Esophagus squamous epithelium (tissue), 5 donors: ENCODE measurements around the gene SPEG. TPM values are rescaled to one million over a fixed set of nuclear protein-coding genes. Genes with fewer than 3 reads are reported as not detected.
A peak's percentile ranks its signal among the peaks of the same experiment; 100 is the strongest.

ENCODE experiments used
- DNase-seq: peaks from one replicate; lab custom pipeline; 2025; lab: John Stamatoyannopoulos, UW
- H3K27ac ChIP-seq, 4 donors: fragments of 200-600 bp; sonication (generic); one replicate each; pipeline ENCODE4 v1.5.1; 2016 to 2019; ENCODE audit warnings: mild to moderate bottlenecking in 1 of 4
- H3K27me3 ChIP-seq, 4 donors: fragments of 200-600 bp; sonication (generic); 1 replicate in 3 of 4; 2 replicates in 1 of 4; pipeline versions ENCODE4 v1.5.1 to v1.6.0; 2017 to 2021; ENCODE audit warnings: antibody characterized with exemption in 1 of 4
- H3K36me3 ChIP-seq, 3 donors: fragments of 200-600 bp; sonication (generic); one replicate each; pipeline ENCODE4 v1.5.1; 2016 to 2019
- H3K4me1 ChIP-seq, 3 donors: fragments of 200-600 bp; sonication (generic); one replicate each; pipeline ENCODE4 v1.5.1; 2017 to 2019
- H3K4me3 ChIP-seq, 4 donors: fragments of 200-600 bp; sonication (generic); 1 replicate in 3 of 4; 2 replicates in 1 of 4; pipeline ENCODE4 v1.5.1; 2016 to 2019; ENCODE audit warnings: mild to moderate bottlenecking in 2 of 4, moderate library complexity in 1 of 4
- H3K9me3 ChIP-seq, 3 donors: fragments of 200-600 bp; sonication (generic); one replicate each; pipeline ENCODE4 v1.5.1; 2016 to 2019
- POLR2A ChIP-seq, 4 donors: fragments of 450-650 bp; IDR thresholded peaks; one replicate each; pipeline ENCODE4 v1.6.1; 2017; ENCODE audit warnings: antibody characterized with exemption in 4 of 4, mild to moderate bottlenecking in 4 of 4, moderate library complexity in 3 of 4
- WGBS, 2 donors: methylation state at CpG; one replicate each; pipeline ENCODE4 v1.1.5; 2018; 5-methylcytosine and 5-hydroxymethylcytosine counted together
- intact Hi-C: fragments of 100-400 bp; cut with DNase I; formaldehyde crosslinking; loops from one replicate; pipeline ENCODE4 v1.15.0; 2022
- total RNA-seq, 4 donors: library from RNA; depleted of rRNA; stranded (reverse); fragments of >200 nt; gene quantifications; one replicate each; pipeline ENCODE4 v1.1.0, GENCODE V29; 2016
- TF ChIP-seq, protein P1 (sequence below), 6 experiments: fragments of 450-650 bp in 4 of 6; fragments of 200-600 bp in 2 of 6; sonication (generic) in 2 of 6; IDR thresholded peaks; one replicate each; pipeline ENCODE4 v1.5.1; 2016 to 2019; ENCODE audit warnings: antibody characterized with exemption in 6 of 6, mild to moderate bottlenecking in 4 of 6, moderate library complexity in 4 of 6
- donor health status: DM: yes; HTN: yes; CAD: no.

The SPEG gene
- total RNA-seq, 4 donors from 2014 or later = 3.8 to 29.0 (median 5.0) TPM

DNA sequence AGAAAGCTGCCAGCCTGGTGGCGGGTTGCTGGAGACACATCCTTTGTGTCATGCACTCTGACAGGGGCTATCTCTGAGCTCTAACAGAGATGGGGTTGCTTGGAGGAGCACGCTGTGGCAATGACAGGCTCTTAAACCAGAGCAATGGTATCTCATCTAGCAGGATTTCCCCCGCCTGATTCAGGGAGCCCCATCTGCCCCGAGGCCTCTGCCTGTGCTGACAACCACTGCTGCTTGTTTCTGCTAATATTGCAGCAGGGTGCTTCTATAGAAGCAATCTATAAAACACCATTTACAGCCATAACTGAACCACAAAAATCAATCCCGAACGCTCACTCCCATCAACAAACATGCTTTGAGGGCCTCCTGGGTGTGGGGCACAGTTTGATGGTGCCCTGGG lies 34.1 kb upstream of the SPEG start:
- no peak for TF ChIP-seq POLR2A (IDR thresholded peaks at IDR 0.05)
- intact Hi-C loops = loop anchor here (5.0 kb wide), 1 partner anchor 132 kb away; no protein-coding TSS in a partner anchor
- H3K27ac ChIP-seq = no peak overlapping the region
- peaks cover 0 to 15% (median 0%) of the 10 kb centered on the region in 4 donors for H3K27me3 ChIP-seq
- no peaks in the 10 kb centered on the region for H3K9me3 ChIP-seq
- no peak for DNase-seq
- 17 to 49% methylated on average over 3 of the region's 6 CpGs for WGBS, 2 donors
- H3K36me3 ChIP-seq = no peaks in the 10 kb centered on the region
- peaks cover 0 to 27% (median 12%) of the 10 kb centered on the region in 3 donors for H3K4me1 ChIP-seq
- H3K4me3 ChIP-seq = no peak overlapping the region

DNA sequence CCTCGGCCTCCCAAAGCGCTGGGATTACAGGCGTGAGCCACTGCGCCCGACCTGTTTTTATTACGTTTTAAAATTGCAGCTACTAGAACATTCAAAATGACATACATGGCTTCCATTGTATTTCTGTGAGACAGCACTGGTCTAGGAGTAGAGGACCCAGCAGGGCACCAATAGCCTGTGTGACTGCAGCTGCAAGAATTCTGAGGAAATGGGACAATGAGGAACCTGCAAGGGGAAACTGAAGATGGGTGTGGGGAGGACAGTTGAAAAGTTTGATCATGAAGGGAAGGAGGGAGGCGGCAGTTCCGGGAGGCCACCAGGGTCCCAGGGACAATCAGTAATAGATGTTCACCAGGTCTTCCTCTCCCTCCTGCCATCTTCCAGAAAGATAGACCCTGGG lies 33.0 kb upstream of the SPEG start:
- no peak for DNase-seq
- peak overlapping the region in 3 of 4 donors; percentile 50 to 82 (median 73) for H3K27ac ChIP-seq
- intact Hi-C loops = loop anchor here (5.0 kb wide), 1 partner anchor 131 kb away; no protein-coding TSS in a partner anchor
- 84 to 91% methylated on average over 2 to 8 of the region's 8 CpGs for WGBS, 2 donors
- peaks cover 0 to 27% (median 12%) of the 10 kb centered on the region in 3 donors for H3K4me1 ChIP-seq
- no peak overlapping the region for H3K4me3 ChIP-seq
- peaks cover 0 to 15% (median 0%) of the 10 kb centered on the region in 4 donors for H3K27me3 ChIP-seq
- no peaks in the 10 kb centered on the region for H3K36me3 ChIP-seq
- TF ChIP-seq, protein P1, sequence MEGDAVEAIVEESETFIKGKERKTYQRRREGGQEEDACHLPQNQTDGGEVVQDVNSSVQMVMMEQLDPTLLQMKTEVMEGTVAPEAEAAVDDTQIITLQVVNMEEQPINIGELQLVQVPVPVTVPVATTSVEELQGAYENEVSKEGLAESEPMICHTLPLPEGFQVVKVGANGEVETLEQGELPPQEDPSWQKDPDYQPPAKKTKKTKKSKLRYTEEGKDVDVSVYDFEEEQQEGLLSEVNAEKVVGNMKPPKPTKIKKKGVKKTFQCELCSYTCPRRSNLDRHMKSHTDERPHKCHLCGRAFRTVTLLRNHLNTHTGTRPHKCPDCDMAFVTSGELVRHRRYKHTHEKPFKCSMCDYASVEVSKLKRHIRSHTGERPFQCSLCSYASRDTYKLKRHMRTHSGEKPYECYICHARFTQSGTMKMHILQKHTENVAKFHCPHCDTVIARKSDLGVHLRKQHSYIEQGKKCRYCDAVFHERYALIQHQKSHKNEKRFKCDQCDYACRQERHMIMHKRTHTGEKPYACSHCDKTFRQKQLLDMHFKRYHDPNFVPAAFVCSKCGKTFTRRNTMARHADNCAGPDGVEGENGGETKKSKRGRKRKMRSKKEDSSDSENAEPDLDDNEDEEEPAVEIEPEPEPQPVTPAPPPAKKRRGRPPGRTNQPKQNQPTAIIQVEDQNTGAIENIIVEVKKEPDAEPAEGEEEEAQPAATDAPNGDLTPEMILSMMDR (IDR thresholded peaks at IDR 0.05) = no peak
- TF ChIP-seq POLR2A (IDR thresholded peaks at IDR 0.05) = no peak
- H3K9me3 ChIP-seq = no peaks in the 10 kb centered on the region

DNA sequence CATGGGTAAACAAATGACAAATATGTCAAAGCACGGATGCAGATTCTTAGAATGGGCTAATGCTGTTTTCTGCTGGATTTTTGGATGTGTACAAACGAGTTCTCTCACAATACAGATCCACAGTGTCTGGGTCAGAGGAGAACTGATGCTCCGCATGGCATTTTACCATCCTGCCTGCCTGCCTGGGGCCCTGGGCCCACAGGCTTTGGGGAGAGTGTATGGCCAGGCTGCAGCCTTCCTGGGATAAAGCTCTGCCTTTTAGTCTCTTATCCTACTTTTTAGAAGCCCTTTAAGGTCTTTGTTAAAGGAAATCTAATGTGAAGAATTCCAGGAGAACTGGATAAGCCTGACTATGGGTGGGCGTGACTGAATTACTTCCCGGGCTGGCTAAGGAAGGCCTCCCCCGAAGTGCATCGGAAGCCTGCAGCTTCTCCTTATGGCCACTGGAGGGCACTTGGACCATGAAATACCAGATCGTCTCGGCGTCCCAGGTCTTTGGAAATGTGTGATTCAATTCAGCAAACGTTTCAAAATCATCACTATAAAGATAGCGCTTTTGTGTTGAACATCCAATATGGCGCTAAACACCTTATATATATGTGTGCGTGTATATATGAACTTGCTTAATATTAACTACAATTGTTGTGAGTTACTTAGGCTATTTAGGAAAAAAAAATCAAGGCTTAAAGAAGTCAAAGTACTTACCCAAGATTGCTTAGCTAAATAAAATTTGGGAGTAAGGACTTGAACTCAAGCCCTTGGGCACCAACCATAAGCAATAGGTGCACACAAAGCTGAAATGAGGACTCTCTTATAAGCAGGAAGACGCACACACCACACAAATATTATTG lies 31.8 kb upstream of the SPEG start:
- intact Hi-C loops = loop anchor here (5.0 kb wide), 1 partner anchor 129 kb away; no protein-coding TSS in a partner anchor
- H3K4me1 ChIP-seq = peaks cover 0 to 27% (median 12%) of the 10 kb centered on the region in 3 donors
- H3K36me3 ChIP-seq = no peaks in the 10 kb centered on the region
- peaks cover 0 to 16% (median 0%) of the 10 kb centered on the region in 4 donors for H3K27me3 ChIP-seq
- no peak for DNase-seq
- H3K4me3 ChIP-seq = no peak overlapping the region
- TF ChIP-seq, protein P1 (IDR thresholded peaks at IDR 0.05) = peak; percentile 61 to 89 (median 85)
- no peak for TF ChIP-seq POLR2A (IDR thresholded peaks at IDR 0.05)
- H3K27ac ChIP-seq = peak overlapping the region in 3 of 4 donors; percentile 82 to 90 (median 82)
- WGBS, 2 donors = 18 to 22% methylated on average over 11 to 15 of the region's 15 CpGs
- no peaks in the 10 kb centered on the region for H3K9me3 ChIP-seq

DNA sequence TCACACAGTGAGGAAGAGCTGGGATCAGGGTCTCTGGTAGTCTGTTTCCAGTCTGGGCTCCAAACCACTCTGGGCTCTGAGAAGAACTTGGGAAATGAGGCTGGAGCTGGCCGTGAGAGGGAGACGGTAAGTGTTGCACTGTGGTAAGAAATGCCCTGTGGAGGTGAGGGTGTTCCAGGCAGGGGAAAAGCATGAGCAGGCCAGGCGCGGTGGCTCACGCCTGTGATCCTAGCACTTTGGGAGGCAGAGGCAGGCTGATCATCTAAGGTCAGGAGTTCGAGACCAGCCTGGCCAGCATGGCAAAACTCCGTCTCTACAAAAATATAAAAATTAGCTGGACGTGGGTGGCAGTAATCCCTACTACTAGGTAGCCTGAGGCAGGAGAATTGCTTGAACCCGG lies 30.8 kb upstream of the SPEG start:
- intact Hi-C loops = loop anchor here (5.0 kb wide), 1 partner anchor 128 kb away; no protein-coding TSS in a partner anchor
- H3K9me3 ChIP-seq = no peaks in the 10 kb centered on the region
- no peak for DNase-seq
- no peaks in the 10 kb centered on the region for H3K36me3 ChIP-seq
- H3K27me3 ChIP-seq = peaks cover 0 to 25% (median 0%) of the 10 kb centered on the region in 4 donors
- 74 to 86% methylated on average over 8 to 9 of the region's 9 CpGs for WGBS, 2 donors
- peak overlapping the region; percentile 49 to 90 (median 82) for H3K27ac ChIP-seq
- H3K4me3 ChIP-seq = no peak overlapping the region
- TF ChIP-seq, protein P1 (IDR thresholded peaks at IDR 0.05) = no peak
- no peak for TF ChIP-seq POLR2A (IDR thresholded peaks at IDR 0.05)
- peaks cover 0 to 19% (median 7%) of the 10 kb centered on the region in 3 donors for H3K4me1 ChIP-seq

DNA sequence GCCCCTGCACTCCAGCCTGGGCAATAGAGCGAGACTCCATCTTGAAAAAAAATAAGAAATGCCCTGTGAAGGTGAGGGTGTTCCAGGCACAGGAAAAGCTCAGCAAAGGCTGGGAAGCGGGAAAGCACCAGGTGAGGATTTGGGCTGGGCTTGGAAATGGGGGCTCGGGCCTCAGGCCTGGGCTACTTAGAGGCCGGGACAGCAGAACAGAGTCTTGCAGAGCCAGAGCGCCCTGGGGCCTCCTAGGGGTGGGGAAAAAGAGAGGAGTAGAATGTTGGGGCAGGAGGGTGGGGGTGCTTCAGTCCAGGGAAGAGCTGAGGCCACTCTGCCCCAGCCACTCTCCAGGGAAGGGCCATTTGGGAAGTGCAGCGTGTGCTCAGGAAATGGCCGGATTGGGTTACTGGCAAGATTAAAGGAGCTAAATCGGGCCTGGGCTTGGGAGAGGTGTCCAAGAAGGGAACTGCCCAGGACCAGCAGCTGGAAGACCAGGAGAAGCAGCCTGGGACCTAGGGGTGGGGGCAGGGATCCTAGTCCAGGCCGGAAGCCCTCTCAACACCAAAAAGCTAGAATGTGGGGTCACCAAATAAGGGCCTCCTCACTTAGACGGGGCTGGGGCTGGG lies 30.2 kb upstream of the SPEG start:
- Histone ChIP-seq H3K9me3 (no peaks in the 10 kb centered on the region), H3K4me3 (no peak overlapping the region), H3K4me1 (peaks cover 0 to 13% (median 3%) of the 10 kb centered on the region in 3 donors), H3K27ac (peak overlapping the region; percentile 49 to 90 (median 82)), H3K27me3 (peaks cover 0 to 30% (median 0%) of the 10 kb centered on the region in 4 donors), H3K36me3 (no peaks in the 10 kb centered on the region)
- no peak for DNase-seq
- 85 to 88% methylated on average over 7 to 10 of the region's 10 CpGs for WGBS, 2 donors
- TF ChIP-seq, protein P1 (IDR thresholded peaks at IDR 0.05) = no peak
- TF ChIP-seq POLR2A (IDR thresholded peaks at IDR 0.05) = no peak
- intact Hi-C loops = loop anchor here (5.0 kb wide), 1 partner anchor 128 kb away; no protein-coding TSS in a partner anchor
